GM20431 (cell line): ENCODE results near the gene CYB5D1.

Experiments used
- in situ Hi-C: fragments of 300-500 bp; cut with MseI, MboI; formaldehyde crosslinking; loops from one replicate; pipeline ENCODE4 v1.15.0; 2020; ENCODE audit warnings: low sequenced_read_pairs; ENCODE audit not compliant: unreplicated experiment

CYB5D1 gene

GRCh38 chr17:7833011-7833794 is 24.6 kb upstream of the CYB5D1 start:
- in situ Hi-C loops: no loop called here

- in situ Hi-C loops: no loop called here
These were observed 23.8 kb upstream of the CYB5D1 start, which contains the start of gene KDM6B for GRCh38 chr17:7833795-7834541. Gene KDM6B, plus strand, starts transcription at chr17:7834217. Its CDS starts 11,338 bp downstream, at chr17:7845555.

- in situ Hi-C loops: no loop called here
These were observed 23.3 kb upstream of the CYB5D1 start for GRCh38 chr17:7834542-7834956.

GRCh38 chr17:7834957-7835813 is 22.6 kb upstream of the CYB5D1 start:
- in situ Hi-C loops: no loop called here

GRCh38 chr17:7835814-7836595 is 21.8 kb upstream of the CYB5D1 start:
- in situ Hi-C loops: no loop called here

GRCh38 chr17:7836596-7837407 is 21.0 kb upstream of the CYB5D1 start:
- in situ Hi-C loops: no loop called here

- in situ Hi-C loops: no loop called here
These were observed 20.3 kb upstream of the CYB5D1 start for GRCh38 chr17:7837408-7838088.

GRCh38 chr17:7838090-7839075 is 19.4 kb upstream of the CYB5D1 start:
- in situ Hi-C loops: no loop called here

- in situ Hi-C loops: no loop called here
These were observed 18.5 kb upstream of the CYB5D1 start for GRCh38 chr17:7839190-7839875.

GRCh38 chr17:7839876-7840261 is 17.9 kb upstream of the CYB5D1 start:
- in situ Hi-C loops: no loop called here

- in situ Hi-C loops: no loop called here
These were observed 17.4 kb upstream of the CYB5D1 start for GRCh38 chr17:7840441-7840840.

GRCh38 chr17:7840875-7841274 is 16.9 kb upstream of the CYB5D1 start:
- in situ Hi-C loops: no loop called here

GRCh38 chr17:7841396-7841914 is 16.3 kb upstream of the CYB5D1 start:
- in situ Hi-C loops: no loop called here

GRCh38 chr17:7841915-7842379 is 15.9 kb upstream of the CYB5D1 start:
- in situ Hi-C loops: no loop called here

- in situ Hi-C loops: no loop called here
These were observed 15.2 kb upstream of the CYB5D1 start for GRCh38 chr17:7842380-7843256.

GRCh38 chr17:7843257-7843535 is 14.6 kb upstream of the CYB5D1 start:
- in situ Hi-C loops: no loop called here
